Activated naive CD8-positive, alpha-beta T cell treated with anti-CD3 and anti-CD28 coated beads, Interleukin-2, amount 50 U/mL, for 24 hours (primary cell): ENCODE data around the gene PPP1R9A.
A peak's percentile ranks its signal among the peaks of the same experiment; 100 is the strongest.

Experiments
- ATAC-seq: fragments of 150-1000 bp; cut with Tn5 transposase; one replicate; pipeline ENCODE4 v1.10.0; 2021
- DNase-seq: peaks from one replicate; pipeline ENCODE4 v3.0.0; 2021
- H3K27ac Mint-ChIP-seq: one replicate; pipeline ENCODE4 v1.8.0; 2021; ENCODE audit warnings: mild to moderate bottlenecking, mixed read lengths
- H3K27me3 Mint-ChIP-seq: one replicate; pipeline ENCODE4 v1.8.0; 2021; ENCODE audit warnings: mixed read lengths
- H3K36me3 Mint-ChIP-seq: one replicate; pipeline ENCODE4 v1.8.0; 2021; ENCODE audit warnings: low read depth, mixed read lengths
- H3K4me1 Mint-ChIP-seq: one replicate; pipeline ENCODE4 v1.8.0; 2021; ENCODE audit warnings: mixed read lengths
- H3K4me3 Mint-ChIP-seq: one replicate; pipeline ENCODE4 v1.8.0; 2021; ENCODE audit warnings: mild to moderate bottlenecking, moderate library complexity, mixed read lengths
- H3K9me3 Mint-ChIP-seq: one replicate; pipeline ENCODE4 v1.8.0; 2021; ENCODE audit warnings: mixed read lengths

PPP1R9A gene

GRCh38 chr7:95311389-95311788 lies 404.0 kb downstream of the PPP1R9A start:
- H3K4me1 Mint-ChIP-seq: no peaks in the 10 kb centered on the region
- H3K27ac Mint-ChIP-seq: no peak overlapping the region
- H3K36me3 Mint-ChIP-seq: no peaks in the 10 kb centered on the region
- ATAC-seq (no peak), DNase-seq (no peak)
- no peak overlapping the region for H3K4me3 Mint-ChIP-seq
- no peaks in the 10 kb centered on the region for H3K9me3 Mint-ChIP-seq
- peaks cover 14% of the 10 kb centered on the region for H3K27me3 Mint-ChIP-seq

- no peak overlapping the region for H3K4me3 Mint-ChIP-seq
- DNase-seq (no peak), ATAC-seq (no peak)
- no peak overlapping the region for H3K27ac Mint-ChIP-seq
- H3K27me3 Mint-ChIP-seq: peaks cover 13% of the 10 kb centered on the region
- no peaks in the 10 kb centered on the region for H3K4me1 Mint-ChIP-seq
- H3K36me3 Mint-ChIP-seq: no peaks in the 10 kb centered on the region
- H3K9me3 Mint-ChIP-seq: no peaks in the 10 kb centered on the region
Measured at GRCh38 chr7:95312561-95312960, 405.2 kb downstream of the PPP1R9A start.

GRCh38 chr7:95316588-95316987 lies 409.2 kb downstream of the PPP1R9A start:
- Mint-ChIP-seq H3K4me1 (no peaks in the 10 kb centered on the region), H3K27ac (no peak overlapping the region), H3K4me3 (no peak overlapping the region), H3K36me3 (no peaks in the 10 kb centered on the region), H3K9me3 (no peaks in the 10 kb centered on the region), H3K27me3 (peaks cover 4% of the 10 kb centered on the region)
- DNase-seq (no peak), ATAC-seq (no peak)

- no peak overlapping the region for H3K4me3 Mint-ChIP-seq
- DNase-seq: no peak
- H3K36me3 Mint-ChIP-seq: no peaks in the 10 kb centered on the region
- H3K27me3 Mint-ChIP-seq: peaks cover 4% of the 10 kb centered on the region
- no peak for ATAC-seq
- no peak overlapping the region for H3K27ac Mint-ChIP-seq
- H3K9me3 Mint-ChIP-seq: no peaks in the 10 kb centered on the region
- no peaks in the 10 kb centered on the region for H3K4me1 Mint-ChIP-seq
Measured at GRCh38 chr7:95317546-95317945, 410.2 kb downstream of the PPP1R9A start.

GRCh38 chr7:95317966-95318365 lies 410.6 kb downstream of the PPP1R9A start:
- Mint-ChIP-seq H3K27me3 (peaks cover 4% of the 10 kb centered on the region), H3K36me3 (no peaks in the 10 kb centered on the region), H3K27ac (no peak overlapping the region), H3K9me3 (no peaks in the 10 kb centered on the region), H3K4me1 (no peaks in the 10 kb centered on the region), H3K4me3 (no peak overlapping the region)
- DNase-seq (no peak), ATAC-seq (no peak)

GRCh38 chr7:95318501-95319100 lies 411.2 kb downstream of the PPP1R9A start:
- no peak for DNase-seq
- no peak overlapping the region for H3K4me3 Mint-ChIP-seq

GRCh38 chr7:95319570-95319969 lies 412.2 kb downstream of the PPP1R9A start:
- Mint-ChIP-seq H3K4me1 (no peaks in the 10 kb centered on the region), H3K27me3 (no peaks in the 10 kb centered on the region)
- DNase-seq: no peak

More at GRCh38 chr7:95318501-95319100, 411.2 kb downstream of the PPP1R9A start:
- no peaks in the 10 kb centered on the region for H3K9me3 Mint-ChIP-seq
- no peak for ATAC-seq
- peaks cover 3% of the 10 kb centered on the region for H3K27me3 Mint-ChIP-seq
- H3K27ac Mint-ChIP-seq: no peak overlapping the region
- H3K36me3 Mint-ChIP-seq: no peaks in the 10 kb centered on the region
- no peaks in the 10 kb centered on the region for H3K4me1 Mint-ChIP-seq

GRCh38 chr7:95320651-95321050 lies 413.3 kb downstream of the PPP1R9A start:
- ATAC-seq: no peak
- H3K36me3 Mint-ChIP-seq: no peaks in the 10 kb centered on the region
- H3K4me3 Mint-ChIP-seq: no peak overlapping the region
- H3K27me3 Mint-ChIP-seq: peaks cover 8% of the 10 kb centered on the region
- DNase-seq: no peak
- H3K27ac Mint-ChIP-seq: no peak overlapping the region
- no peaks in the 10 kb centered on the region for H3K9me3 Mint-ChIP-seq
- no peaks in the 10 kb centered on the region for H3K4me1 Mint-ChIP-seq

More at GRCh38 chr7:95319570-95319969, 412.2 kb downstream of the PPP1R9A start:
- ATAC-seq: no peak
- Mint-ChIP-seq H3K27ac (no peak overlapping the region), H3K9me3 (no peaks in the 10 kb centered on the region), H3K36me3 (no peaks in the 10 kb centered on the region), H3K4me3 (no peak overlapping the region)

GRCh38 chr7:95321720-95322119 lies 414.3 kb downstream of the PPP1R9A start:
- Mint-ChIP-seq H3K9me3 (no peaks in the 10 kb centered on the region), H3K27ac (no peak overlapping the region), H3K36me3 (no peaks in the 10 kb centered on the region), H3K4me1 (no peaks in the 10 kb centered on the region), H3K4me3 (no peak overlapping the region), H3K27me3 (peaks cover 14% of the 10 kb centered on the region)
- no peak for ATAC-seq
- no peak for DNase-seq

- no peaks in the 10 kb centered on the region for H3K4me1 Mint-ChIP-seq
- no peak overlapping the region for H3K4me3 Mint-ChIP-seq
- peaks cover 14% of the 10 kb centered on the region for H3K27me3 Mint-ChIP-seq
- H3K9me3 Mint-ChIP-seq: peaks cover 3% of the 10 kb centered on the region
- H3K36me3 Mint-ChIP-seq: no peaks in the 10 kb centered on the region
- no peak for DNase-seq
- H3K27ac Mint-ChIP-seq: no peak overlapping the region
- no peak for ATAC-seq
Measured at GRCh38 chr7:95322396-95322795, 415.0 kb downstream of the PPP1R9A start.

GRCh38 chr7:95322854-95323253 lies 415.5 kb downstream of the PPP1R9A start:
- DNase-seq: no peak

GRCh38 chr7:95323410-95324129 lies 416.2 kb downstream of the PPP1R9A start:
- ATAC-seq (no peak), DNase-seq (no peak)
- no peak overlapping the region for H3K27ac Mint-ChIP-seq
- no peaks in the 10 kb centered on the region for H3K36me3 Mint-ChIP-seq
- H3K4me1 Mint-ChIP-seq: no peaks in the 10 kb centered on the region
- no peak overlapping the region for H3K4me3 Mint-ChIP-seq
- H3K9me3 Mint-ChIP-seq: peaks cover 8% of the 10 kb centered on the region
- peaks cover 14% of the 10 kb centered on the region for H3K27me3 Mint-ChIP-seq

More at GRCh38 chr7:95322854-95323253, 415.5 kb downstream of the PPP1R9A start:
- Mint-ChIP-seq H3K36me3 (no peaks in the 10 kb centered on the region), H3K4me1 (no peaks in the 10 kb centered on the region), H3K4me3 (no peak overlapping the region), H3K27me3 (peaks cover 14% of the 10 kb centered on the region), H3K9me3 (peaks cover 8% of the 10 kb centered on the region), H3K27ac (no peak overlapping the region)
- no peak for ATAC-seq

GRCh38 chr7:95324431-95324830 lies 417.0 kb downstream of the PPP1R9A start, which contains the start of gene PON1:
PON1 (minus strand) TSS chr7:95324532; CDS start chr7:95324475, 57 bp downstream.
- Mint-ChIP-seq H3K4me3 (no peak within 1 kb of the TSS), H3K27me3 (peaks cover 14% of the 10 kb centered on the region), H3K36me3 (no peaks in the 10 kb centered on the region), H3K4me1 (no peaks in the 10 kb centered on the region), H3K27ac (no peak within 1 kb of the TSS), H3K9me3 (peaks cover 8% of the 10 kb centered on the region)
- DNase-seq (peak; percentile 5), ATAC-seq (peak; percentile 58)

GRCh38 chr7:95327356-95327755 lies 420.0 kb downstream of the PPP1R9A start:
- H3K4me3 Mint-ChIP-seq: no peak overlapping the region
- peaks cover 12% of the 10 kb centered on the region for H3K4me1 Mint-ChIP-seq
- DNase-seq (no peak), ATAC-seq (no peak)
- no peak overlapping the region for H3K27ac Mint-ChIP-seq
- peaks cover 14% of the 10 kb centered on the region for H3K27me3 Mint-ChIP-seq
- peaks cover 8% of the 10 kb centered on the region for H3K9me3 Mint-ChIP-seq
- no peaks in the 10 kb centered on the region for H3K36me3 Mint-ChIP-seq

- peak overlapping the region; percentile 33 for H3K27ac Mint-ChIP-seq
- H3K9me3 Mint-ChIP-seq: peaks cover 8% of the 10 kb centered on the region
- no peaks in the 10 kb centered on the region for H3K36me3 Mint-ChIP-seq
- H3K4me1 Mint-ChIP-seq: peaks cover 12% of the 10 kb centered on the region
- ATAC-seq (peak; percentile 65), DNase-seq (no peak)
- peak overlapping the region; percentile 69 for H3K4me3 Mint-ChIP-seq
- peaks cover 8% of the 10 kb centered on the region for H3K27me3 Mint-ChIP-seq
Measured at GRCh38 chr7:95330204-95330960, 423.0 kb downstream of the PPP1R9A start.
